ENCODE data around the gene CREM.

The CREM gene

DNA sequence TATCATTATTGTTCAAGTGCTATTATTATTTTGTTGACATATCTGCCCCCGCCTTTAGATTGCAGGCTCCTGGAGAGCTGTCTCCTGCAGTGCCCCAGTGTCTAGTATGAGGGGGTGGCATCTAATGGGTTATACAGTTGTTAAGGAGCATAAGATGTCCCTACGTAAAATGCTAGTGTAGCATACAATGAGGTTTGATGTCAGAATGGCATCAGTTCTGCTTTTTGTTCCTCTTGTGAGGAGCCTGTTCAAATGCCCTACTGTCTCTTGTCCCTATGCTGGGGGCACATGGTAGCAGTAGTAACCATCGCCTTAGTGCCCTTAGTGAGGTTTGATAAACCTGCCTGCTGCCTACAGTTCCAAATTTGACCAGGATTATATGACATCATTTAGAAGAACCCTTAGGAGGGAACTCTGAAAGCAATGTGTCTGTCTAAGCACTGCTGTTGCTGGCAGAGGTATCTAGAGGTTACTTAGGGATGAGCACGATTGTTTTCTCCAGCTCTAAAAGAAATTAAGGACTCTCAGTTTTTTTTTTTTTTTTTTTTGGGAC, 9.7 kb downstream of the CREM start:
- DNase-seq = no peak

DNA sequence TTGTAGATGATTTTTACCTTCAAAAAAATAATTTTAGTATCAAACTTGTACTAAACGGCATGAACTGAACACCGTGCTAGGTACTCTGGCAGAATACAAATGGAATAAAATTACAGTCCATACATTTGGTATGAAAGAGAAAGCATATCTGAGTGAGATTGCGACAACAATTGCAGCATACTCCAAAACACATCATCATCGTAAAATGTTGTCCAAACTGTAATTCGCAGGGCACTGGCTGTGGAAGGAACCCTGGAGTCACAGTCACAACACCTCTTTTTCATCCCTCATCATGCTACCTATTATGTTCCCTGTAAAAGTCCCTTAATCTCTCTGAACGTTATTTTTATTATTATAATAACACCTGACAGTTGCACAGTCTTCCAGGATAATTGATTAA, 13.5 kb downstream of the CREM start:
- no peak for DNase-seq

DNA sequence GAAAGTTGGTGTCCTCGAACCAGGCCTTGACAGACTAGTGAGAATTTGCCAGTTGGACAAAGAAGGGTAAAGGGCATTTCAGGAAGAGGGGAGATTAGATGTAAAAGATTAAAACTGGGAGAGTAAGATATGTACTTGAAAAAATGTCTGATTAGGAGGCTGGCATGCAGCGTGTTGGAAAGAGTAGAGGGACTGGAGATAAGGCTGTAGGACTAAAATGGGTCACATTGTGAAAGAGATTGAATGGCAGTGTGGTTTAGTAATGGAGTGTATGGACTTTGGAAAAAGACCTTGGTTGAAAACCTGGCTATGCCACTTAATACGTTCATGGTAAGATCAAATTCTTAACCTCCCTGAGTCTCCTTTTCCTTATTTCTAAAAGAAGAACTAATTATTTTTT, 14.1 kb downstream of the CREM start:
- no peak for DNase-seq

DNA sequence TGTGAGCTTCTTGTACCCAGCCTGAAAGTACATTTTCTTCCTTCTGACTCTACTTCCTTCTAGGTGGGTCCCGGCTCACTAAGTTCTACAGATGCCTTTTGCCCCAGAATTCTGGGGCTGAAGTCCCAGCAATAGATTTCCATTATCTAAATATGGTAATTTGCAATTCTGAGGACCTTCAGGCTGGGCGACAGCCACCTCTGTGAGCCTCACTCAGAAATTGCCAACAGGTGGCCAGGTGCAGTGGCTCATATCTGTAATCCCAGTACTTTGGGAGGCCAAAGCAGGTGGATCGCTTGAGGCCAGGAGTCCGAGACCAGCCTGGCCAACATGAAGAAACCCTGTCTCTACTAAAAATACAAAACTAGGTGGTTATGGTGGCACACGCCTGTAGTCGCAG, 23.7 kb downstream of the CREM start:
- no peak for DNase-seq

DNA sequence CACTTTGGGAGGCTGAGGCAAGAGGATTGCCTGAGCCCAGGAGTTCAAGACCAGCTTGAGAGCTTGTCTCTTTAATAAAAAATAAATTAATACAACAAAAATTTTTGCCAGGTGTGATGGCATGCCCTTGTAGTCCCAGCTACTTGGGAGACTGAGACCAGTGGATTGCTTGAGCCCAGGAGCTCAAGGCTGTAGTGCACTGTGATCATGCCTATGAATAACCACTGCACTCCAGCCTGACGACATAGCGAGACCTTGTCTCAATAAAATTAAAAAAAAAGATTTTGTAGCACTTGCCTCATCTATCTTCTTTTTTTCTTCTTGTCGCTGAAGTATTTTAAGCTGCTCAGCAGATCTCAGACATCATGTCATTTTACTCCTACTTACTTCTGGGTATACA, 26.3 kb downstream of the CREM start:
- DNase-seq = no peak

DNA sequence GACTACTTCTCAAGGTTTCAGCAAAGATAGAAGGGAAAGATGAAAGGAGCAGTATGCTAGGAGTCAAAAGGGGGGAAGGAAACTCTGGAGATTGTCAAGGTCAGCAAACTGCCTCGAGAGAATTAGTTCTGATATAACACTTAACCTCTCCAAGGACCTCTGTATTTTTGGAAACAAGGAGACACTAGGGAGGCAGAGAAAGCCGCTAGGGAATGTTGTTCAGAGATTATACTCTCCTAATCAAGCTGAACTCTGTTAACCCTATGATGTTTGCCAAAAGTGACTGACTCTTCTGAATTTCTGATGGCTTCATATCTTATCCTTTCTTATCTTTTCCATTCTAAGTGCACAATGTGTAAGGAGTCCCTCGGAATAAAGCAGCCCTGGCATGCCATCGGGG, 27.1 kb downstream of the CREM start:
- DNase-seq = no peak

DNA sequence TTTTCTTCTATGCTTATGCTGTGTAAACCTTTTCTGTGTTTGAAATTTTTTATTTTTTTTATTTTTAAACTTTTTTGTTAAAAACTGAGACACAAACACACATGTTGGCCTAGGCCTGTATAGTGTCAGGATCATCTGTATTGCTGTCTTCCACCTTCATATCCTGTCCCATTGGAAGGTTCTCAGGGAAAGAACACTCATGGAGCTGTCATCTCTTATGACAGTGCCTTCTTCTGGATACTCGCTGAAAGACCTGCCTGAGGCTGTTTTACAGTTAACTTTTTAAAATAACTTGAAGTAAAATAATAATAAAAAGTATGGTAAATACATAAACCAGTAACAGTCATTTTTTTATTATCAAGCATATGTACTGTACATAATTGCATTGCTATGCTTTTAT, 34.1 kb downstream of the CREM start:
- DNase-seq = no peak

DNA sequence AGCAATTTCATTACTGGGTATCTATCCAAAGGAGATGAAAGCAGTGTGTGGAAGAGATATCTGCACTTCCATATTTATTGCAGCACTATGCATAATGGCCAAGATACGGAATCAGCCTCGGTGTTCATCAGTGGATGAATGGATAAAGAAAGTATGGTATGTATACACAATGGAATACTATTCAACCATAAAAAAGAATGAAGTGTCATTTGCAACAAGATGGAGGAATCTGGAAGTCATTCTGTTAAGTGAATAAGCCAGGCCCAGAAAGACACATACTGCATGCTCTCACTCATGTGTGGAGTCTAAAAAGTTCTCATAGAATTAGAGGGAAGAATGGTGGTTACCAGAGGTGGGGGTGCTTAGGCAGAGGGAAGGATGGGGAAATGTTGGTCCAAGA, 35.3 kb downstream of the CREM start:
- no peak for DNase-seq

DNA sequence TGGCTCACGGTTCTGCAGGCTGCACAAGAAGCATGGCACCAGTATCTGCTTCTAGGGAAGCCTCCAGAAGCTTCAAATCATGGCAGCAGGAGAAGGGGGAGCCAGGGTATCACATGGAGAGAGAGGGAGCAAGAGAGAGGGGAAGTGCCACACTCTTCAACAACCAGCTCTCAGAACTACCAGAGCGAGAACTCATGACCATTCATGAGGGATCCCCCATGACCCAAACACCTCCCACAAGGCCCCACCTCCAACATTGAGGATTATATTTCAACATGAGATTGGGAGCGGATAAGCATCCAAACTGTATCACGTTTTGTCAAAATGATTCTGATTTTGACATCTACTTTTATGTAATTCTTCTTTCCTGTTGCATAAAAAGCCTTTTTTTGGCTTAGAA, 38.5 kb downstream of the CREM start:
- DNase-seq = no peak

DNA sequence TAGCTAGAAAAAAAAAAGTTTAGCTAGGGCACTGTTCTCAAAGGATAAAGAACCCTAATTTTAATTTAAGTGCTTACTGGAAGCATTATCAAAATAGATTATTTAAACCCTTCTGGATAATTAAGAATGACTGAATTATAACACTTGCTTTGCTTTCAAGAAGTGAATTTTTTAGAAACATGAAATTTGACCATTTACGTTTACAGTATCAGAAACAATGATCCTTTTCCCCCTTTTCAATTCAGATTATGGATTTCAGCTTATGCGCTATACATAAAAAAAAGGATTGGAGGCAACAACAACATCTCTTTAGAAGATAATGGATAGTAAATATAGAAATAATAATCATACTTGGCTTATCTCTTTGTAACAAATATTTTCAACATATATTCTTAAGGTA, 39.2 kb downstream of the CREM start:
- no peak for DNase-seq

DNA sequence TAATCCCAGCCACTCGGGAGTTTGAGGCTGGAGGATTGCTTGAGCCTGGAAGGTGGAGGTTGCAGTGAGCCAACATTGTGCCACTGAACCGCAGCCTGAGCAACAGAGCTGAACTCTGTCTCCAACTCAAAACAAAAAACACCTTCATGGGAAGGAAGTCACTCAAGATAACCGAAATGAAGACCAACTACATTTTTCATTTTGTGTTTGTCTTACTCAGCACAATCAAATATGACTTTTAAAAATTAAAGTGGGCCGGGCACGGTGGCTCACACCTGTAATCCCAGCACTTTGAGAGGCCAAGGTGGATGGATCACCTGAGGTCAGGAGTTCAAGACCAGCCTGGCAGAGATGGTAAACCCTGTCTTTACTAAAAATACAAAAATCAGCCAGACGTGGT, 40.0 kb downstream of the CREM start:
- DNase-seq = no peak

DNA sequence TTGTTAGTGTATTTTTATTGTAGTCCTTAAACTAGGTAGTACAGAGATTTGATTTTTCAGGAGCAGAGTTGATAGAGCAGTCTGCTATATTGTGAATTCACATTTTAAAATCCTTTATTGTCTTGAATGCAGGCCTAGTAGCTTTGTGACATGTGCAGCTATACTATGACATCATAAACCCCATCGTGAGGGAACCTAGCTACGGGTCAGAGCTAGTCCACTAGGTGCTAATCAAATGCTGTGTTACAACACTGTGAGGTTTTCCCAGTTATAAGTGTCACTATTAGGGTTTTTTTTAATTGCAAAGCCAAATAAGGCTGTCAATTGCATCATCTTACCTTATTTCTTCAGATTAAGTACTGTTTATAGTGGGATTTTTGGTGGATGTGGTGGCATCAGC, 40.7 kb downstream of the CREM start:
- no peak for DNase-seq

DNA sequence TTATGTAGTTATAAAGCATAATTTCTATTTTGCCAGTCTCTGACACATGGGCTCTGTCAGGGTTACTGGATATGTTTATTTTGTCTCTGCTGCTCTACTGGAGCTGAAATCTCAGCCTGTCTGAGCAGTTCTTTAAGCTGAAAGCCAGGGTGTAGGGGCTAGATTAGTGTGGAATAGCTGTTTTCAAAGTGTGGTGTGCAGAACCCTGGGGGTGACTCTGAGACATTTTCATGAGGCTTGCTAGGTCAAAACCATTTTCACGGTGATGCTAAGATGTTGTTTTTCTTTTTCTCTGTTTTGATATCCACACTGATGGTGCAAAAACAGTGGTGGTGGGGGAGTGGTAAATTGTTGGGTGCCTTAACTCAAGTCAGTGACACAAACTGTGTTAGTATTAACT, 45.5 kb downstream of the CREM start:
- no peak for DNase-seq

DNA sequence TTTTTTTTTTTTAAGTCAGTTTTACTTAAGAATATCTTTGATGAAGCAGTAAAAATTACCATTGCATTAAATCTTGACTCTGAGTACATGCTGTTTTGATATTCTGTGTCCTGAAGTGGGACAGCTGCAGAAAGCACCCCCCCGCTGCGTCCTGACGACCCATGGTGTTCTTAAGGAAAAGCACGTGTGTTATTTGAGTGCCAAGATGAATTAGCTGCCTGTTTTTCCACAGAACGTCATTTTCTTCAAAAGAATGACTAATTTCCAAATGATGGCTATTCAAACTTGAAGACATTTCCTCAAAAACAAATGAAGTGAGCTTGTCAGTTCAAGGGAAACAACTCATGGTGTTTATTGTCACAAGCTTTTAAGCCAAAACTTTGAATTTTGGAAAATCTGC, 45.9 kb downstream of the CREM start:
- DNase-seq = no peak

DNA sequence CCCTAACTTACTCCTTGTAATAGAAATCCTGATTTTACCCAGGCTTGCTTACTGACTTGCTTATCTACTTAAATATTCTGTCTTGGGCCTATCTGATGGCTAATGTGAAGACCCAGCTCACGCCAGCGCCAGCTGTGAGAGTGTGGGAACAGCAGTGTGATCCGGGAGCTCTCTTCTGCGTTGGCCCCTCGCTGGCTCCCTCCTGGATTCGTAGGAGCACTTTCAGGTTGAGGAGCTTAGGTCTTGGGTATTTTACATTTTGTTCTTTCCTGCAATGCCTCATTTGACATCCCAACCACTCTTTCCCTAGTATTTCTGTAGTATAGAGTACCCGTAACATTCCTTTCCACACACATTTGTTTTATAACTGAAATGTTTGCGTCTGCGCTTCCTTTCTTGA, 51.7 kb downstream of the CREM start:
- no peak for DNase-seq

DNA sequence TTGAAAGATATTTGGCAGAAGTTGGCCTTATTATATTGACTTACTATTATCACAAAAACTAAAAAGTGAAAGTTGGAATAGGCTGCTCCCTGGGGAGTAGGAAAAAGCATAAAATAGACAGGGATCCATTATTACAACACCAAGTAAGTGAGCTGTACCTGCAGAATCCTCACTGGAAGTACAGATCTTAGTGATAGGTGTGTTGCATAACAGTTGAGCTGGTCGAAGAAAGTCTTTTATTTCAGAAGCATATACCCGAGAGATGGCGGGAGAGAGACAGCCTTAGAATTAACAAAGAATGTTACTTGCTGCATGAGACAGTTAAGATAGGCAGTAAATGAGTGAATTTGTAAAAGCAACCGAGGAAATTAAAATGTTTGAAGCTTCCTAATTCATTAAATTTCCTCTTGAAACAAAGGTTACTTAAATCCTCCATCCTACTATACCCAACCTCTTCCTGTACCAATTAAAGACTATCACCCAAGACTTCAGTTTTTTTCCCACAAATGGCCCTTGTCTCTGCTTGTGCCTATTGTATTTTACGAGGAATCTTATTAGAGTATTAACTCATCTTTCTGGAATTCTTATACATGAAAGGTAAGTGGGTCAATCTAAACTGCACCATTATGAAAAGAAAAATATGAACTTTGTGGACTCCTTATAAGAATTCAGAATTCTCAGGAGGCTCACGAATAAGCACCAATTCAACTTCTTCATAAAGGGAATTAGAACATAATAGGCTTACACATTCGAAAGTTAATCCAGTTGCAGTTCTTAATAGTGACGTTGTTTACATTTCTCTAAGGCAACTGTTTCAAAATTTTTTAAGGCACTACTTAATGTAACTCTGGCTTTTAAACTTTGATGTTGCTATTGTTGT, 56.2 kb downstream of the CREM start:
- no peak for DNase-seq

DNA sequence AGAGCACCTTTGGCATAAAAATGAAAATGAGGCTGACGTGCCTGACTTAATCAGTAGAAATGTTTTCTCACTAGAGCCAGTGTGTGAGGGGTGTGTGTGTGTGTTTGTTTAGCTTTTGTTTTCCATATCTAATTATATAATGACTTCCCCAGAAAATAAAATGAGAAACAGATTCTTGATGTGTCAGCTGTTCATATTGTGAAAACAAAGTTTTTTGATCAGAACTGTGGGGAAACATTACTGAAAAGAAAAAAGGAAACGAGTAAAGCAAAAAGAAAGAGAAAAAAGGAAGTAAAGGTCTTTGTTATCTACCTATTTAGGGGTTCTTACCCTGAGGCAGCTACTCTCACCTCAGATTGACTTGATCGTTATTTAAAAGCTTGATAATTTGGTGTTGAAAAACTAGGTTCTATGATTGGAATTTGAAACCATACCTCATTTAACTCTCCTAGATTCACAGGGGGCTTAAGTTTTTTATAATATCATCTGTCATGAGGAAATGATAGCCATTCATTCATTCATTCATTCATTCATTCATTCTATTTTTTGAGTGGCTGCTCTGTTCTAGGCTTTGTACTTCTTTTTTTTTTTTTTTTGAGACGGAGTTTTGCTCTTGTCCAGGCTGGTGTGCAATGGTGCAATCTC, 58.0 kb downstream of the CREM start:
- no peak for DNase-seq

DNA sequence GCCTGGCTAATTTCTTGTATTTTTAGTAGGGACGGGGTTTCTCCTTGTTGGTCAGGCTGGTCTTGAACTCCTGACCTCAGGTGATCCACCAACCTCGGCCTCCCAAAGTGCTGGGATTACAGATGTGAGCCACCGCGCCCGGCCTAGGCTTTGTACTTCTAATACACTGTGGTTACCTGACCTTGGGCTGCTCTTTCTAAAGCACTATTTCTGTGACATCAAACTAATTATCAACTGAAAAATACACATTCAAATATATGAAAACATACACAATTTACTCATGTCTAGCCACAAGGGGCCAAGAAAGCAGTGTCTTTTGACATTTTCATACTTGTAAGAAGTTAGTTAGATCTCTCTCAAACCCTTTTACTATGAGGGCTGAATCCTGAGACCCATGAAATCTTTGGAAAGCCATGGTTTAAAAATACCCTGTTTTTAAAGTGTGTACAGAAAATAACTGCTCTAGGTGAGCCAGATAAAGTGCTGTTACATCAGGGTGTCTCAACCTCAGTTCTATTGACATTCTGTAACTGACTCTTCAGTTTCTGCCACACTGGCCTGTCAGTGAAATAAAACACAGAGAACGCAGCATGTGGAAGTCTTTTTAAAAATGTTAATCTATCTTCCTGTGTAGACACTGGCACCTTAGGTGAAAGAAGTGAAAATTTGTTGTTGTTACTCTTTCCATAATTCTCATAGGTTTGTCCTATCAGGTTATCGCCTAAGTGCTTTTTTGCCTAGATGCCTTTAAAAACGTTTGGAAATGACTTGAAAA, 58.8 kb downstream of the CREM start:
- DNase-seq = no peak

DNA sequence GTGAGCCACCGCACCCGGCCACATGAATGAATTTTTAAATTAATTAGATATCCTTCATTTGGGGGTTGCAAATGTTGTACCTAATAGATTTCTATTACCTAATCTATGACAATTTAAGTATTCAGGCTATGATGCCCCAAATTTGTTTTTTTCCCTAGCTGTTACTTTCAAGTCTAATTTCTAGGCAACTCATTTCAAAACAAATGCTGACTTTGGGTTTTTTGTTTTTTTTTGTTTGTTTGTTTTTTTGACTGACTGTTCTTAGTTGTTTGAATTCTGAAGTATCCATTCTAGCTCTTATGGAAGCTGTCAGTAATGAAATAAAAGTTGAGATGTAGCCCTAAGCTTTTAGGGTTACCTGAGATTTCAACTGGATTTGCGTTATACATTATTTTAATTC, 62.3 kb downstream of the CREM start:
- no peak for DNase-seq

DNA sequence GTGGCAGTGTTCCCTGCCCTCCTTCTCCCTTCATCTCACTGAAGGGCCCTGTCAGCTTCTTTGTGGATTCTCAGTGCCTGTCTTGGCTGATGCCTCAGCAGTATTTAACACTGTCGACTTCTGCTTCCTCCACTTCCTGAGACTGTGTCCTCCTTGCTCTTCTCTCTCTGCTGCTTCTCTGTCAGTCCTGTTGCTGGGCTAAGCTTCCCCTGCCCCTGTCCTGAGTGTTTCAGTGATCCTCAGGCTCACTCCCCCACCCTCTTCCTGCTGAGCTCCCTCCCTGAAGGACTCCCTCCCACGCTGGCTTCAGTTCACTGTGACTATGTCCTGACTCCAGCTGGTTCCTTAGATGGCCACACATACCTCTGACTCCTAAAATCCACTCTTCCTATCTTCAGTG, 64.9 kb downstream of the CREM start:
- DNase-seq = no peak

DNA sequence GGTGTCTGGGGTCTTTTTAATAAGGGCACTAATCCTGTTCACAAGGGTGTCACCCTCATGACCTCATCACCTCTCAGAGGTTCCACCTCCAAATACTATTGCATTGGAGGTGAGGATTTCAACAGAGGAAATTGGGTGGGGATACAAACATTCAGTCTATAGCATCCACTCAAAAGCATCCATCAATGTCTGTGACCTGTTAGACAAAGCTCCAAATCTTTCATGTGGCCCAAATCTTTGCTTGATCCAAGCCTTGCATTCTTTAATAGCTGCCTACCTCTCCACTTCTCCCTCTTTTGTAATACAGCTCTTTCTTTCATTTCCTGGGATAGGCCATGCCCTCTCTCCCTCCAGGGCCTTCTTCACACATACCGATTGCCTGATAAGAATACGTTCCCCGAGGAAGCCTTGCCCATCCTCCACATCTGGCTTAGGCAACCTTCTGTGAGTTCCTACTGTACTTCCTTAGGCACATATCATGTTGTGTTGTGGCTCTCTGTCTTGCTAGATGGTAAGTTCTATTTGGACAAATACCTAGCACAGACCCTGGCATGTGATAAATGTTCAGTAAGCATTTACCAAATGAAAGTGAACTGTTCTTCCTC, 66.1 kb downstream of the CREM start:
- DNase-seq = no peak

DNA sequence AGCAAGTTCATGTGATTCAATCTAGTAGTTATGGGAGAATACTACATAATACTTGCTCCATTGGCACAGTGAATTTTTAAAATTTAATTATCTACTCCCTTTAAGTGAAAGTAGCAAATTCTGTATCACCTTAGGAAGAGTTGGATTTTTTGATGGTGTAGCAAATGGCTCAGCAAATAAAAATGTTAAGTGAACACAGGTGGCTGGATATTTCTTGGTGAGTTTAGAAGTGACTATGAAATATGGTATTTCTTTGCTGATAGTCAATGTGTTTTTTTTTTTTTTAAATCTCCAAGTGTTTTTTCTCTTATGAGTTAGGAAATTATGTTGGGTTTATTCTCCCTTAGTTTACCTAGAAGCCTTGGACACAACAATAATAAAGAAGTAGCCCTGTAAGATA, 67.8 kb downstream of the CREM start:
- no peak for DNase-seq

DNA sequence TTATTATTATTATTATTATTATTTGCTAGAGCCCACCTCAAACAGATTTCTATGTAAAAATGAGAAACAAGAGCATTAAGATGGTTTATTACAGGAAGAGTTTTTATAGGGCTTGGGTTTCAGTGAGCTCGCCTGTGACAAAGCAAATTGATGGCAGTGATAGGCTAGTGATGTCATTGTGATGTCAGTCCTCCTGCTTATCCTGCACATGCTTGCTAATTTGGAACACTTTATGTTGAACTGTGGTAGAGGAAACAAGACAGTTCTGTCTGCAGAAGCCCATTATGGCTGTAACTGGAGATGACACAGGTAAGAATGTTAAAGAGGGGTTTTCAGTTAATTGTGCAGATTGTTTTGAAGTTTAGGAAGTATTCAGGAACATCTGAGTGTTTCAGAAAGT, 68.3 kb downstream of the CREM start:
- peak; percentile 55 for DNase-seq
